Endothelial cell of umbilical vein (primary cell): ENCODE results near the gene WRAP73. TPM values are rescaled to one million over a fixed set of nuclear protein-coding genes. Genes with fewer than 3 reads are reported as not detected.

Source experiments
- BruUV-seq: library from RNA; stranded (reverse); fragments of 400-500 nt; replicated peaks from 2 replicates; lab custom pipeline; 2021; lab: Mats Ljungman, UMichigan
- CTCF ChIA-PET: fragments of 300-600, 350-600 bp; sonication (Branson Sonifier 250); formaldehyde crosslinking; loops from one replicate; lab custom pipeline; 2021; ENCODE audit warnings: antibody characterized with exemption, inconsistent platforms; lab: Charles Lee
- POLR2A ChIA-PET: fragments of 300-600, 350-600 bp; sonication (Branson Sonifier 250); formaldehyde crosslinking; loops from one replicate; lab custom pipeline; 2021; ENCODE audit warnings: antibody characterized with exemption, inconsistent platforms; lab: Charles Lee
- DNase-seq: peaks from one replicate; pipeline ENCODE4 v3.0.0-alpha.2; 2011; ENCODE audit warnings: low read depth, low spot score
- FAIRE-seq: peaks from 2 replicates; lab custom pipeline; 2011; peaks lifted over from hg19 to GRCh38; lab: Jason Lieb, UNC
- H2AFZ ChIP-seq: 2 replicates; pipeline ENCODE4 v1.6.0; 2012; ENCODE audit warnings: low read depth, low read length, control low read depth, inconsistent platforms
- H3K27ac ChIP-seq: 2 replicates; pipeline ENCODE4 v1.5.1; 2011; ENCODE audit warnings: low read depth, mild to moderate bottlenecking, control low read depth, low read length, moderate library complexity; ENCODE audit not compliant: insufficient read depth
- H3K27me3 ChIP-seq, 2 experiments: 2 replicates each; pipeline versions ENCODE4 v1.6.0 to v1.6.1; 2011; ENCODE audit warnings: low read length in 2 of 2, mixed read lengths in 1 of 2; ENCODE audit not compliant: control insufficient read depth in 2 of 2, insufficient read depth in 2 of 2
- H3K36me3 ChIP-seq, 2 experiments: 2 replicates in 1 of 2; 3 replicates in 1 of 2; pipeline ENCODE4 v1.5.1; 2011; ENCODE audit warnings: low read length in 2 of 2, mild to moderate bottlenecking in 1 of 2, moderate library complexity in 1 of 2; ENCODE audit not compliant: control insufficient read depth in 2 of 2, insufficient read depth in 2 of 2; ENCODE audit errors: extremely low read depth in 1 of 2
- H3K4me1 ChIP-seq: 3 replicates; pipeline ENCODE4 v1.5.1; 2011; ENCODE audit warnings: mild to moderate bottlenecking, low read length; ENCODE audit not compliant: control insufficient read depth, insufficient read depth; ENCODE audit errors: extremely low read depth
- H3K4me2 ChIP-seq: 2 replicates; pipeline ENCODE4 v1.6.1; 2011; ENCODE audit warnings: low read length, control low read depth, mixed read lengths; ENCODE audit not compliant: insufficient read depth
- H3K4me3 ChIP-seq, 3 experiments: fragments of 200-600 bp in 1 of 3; sonication (generic), shearing (Covaris generic) in 1 of 3; replicated peaks in 1 of 3; 2 replicates each; pipeline ENCODE4 v1.5.1; 2011 to 2016; ENCODE audit warnings: control low read depth in 3 of 3, low read length in 3 of 3, mild to moderate bottlenecking in 2 of 3, inconsistent platforms in 1 of 3, low read depth in 1 of 3, moderate library complexity in 1 of 3; ENCODE audit not compliant: insufficient read depth in 1 of 3
- H3K79me2 ChIP-seq: 2 replicates; pipeline ENCODE4 v1.6.0; 2012; ENCODE audit warnings: low read length, inconsistent platforms; ENCODE audit not compliant: control insufficient read depth, insufficient read depth
- H3K9ac ChIP-seq: replicated peaks from 2 replicates; pipeline ENCODE3; 2011; ENCODE audit warnings: low read length, control low read depth; ENCODE audit not compliant: insufficient read depth; ENCODE audit errors: extremely low read depth
- H3K9me1 ChIP-seq: replicated peaks from 3 replicates; pipeline ENCODE4 v1.6.0; 2011; ENCODE audit warnings: mild to moderate bottlenecking, low read length; ENCODE audit not compliant: control insufficient read depth, insufficient read depth; ENCODE audit errors: extremely low read depth
- H3K9me3 ChIP-seq: replicated peaks from 2 replicates; pipeline ENCODE4 v1.5.1; 2012; ENCODE audit warnings: low read length, inconsistent platforms; ENCODE audit not compliant: control insufficient read depth, insufficient read depth
- H4K20me1 ChIP-seq: replicated peaks from 2 replicates; pipeline ENCODE3; 2011; ENCODE audit warnings: mild to moderate bottlenecking, low read length; ENCODE audit not compliant: control insufficient read depth, insufficient read depth; ENCODE audit errors: extremely low read depth
- CTCF ChIP-seq, 2 donors: IDR thresholded peaks; 1 replicate in 1 of 2; 2 replicates in 1 of 2; pipeline ENCODE4 v1.5.1; 2011; ENCODE audit warnings: low read length in 2 of 2, mild to moderate bottlenecking in 2 of 2, moderate library complexity in 2 of 2, control low read depth in 1 of 2, inconsistent platforms in 1 of 2, low read depth in 1 of 2; ENCODE audit not compliant: insufficient read depth in 1 of 2; ENCODE audit errors: extremely low read depth in 1 of 2
- EZH2 ChIP-seq: IDR thresholded peaks from 2 replicates; pipeline ENCODE4 v1.6.1; 2012; ENCODE audit warnings: borderline replicate concordance, low read depth, mild to moderate bottlenecking, moderate library complexity, low read length, inconsistent platforms; ENCODE audit not compliant: severe bottlenecking
- FOS ChIP-seq: IDR thresholded peaks from 2 replicates; pipeline ENCODE4 v1.6.1; 2011; ENCODE audit warnings: mild to moderate bottlenecking, low read length, moderate library complexity, borderline replicate concordance; ENCODE audit not compliant: insufficient read depth
- GATA2 ChIP-seq: IDR thresholded peaks from 2 replicates; pipeline ENCODE4 v1.7.0; 2011; ENCODE audit warnings: low read depth, mild to moderate bottlenecking, moderate library complexity, mixed read lengths, low read length; ENCODE audit not compliant: insufficient read length, insufficient read depth
- JUN ChIP-seq: IDR thresholded peaks from 2 replicates; pipeline ENCODE4 v1.6.1; 2011; ENCODE audit warnings: borderline replicate concordance, low read depth; ENCODE audit not compliant: insufficient read length, insufficient read depth
- MYC ChIP-seq: IDR thresholded peaks from one replicate; pipeline ENCODE4 v1.6.1; 2011; ENCODE audit warnings: mild to moderate bottlenecking, low read depth, low read length
- POLR2A ChIP-seq: IDR thresholded peaks from 2 replicates; pipeline ENCODE4 v1.6.1; 2012; ENCODE audit warnings: low read depth, mild to moderate bottlenecking, control low read depth, low read length
- POLR2AphosphoS5 ChIP-seq: IDR thresholded peaks from 2 replicates; pipeline ENCODE4 v1.6.1; 2012; ENCODE audit warnings: low read depth, mild to moderate bottlenecking, control low read depth, low read length, moderate library complexity; ENCODE audit not compliant: insufficient read depth
- dilution Hi-C: fragments of 300-500 bp; cut with MboI; formaldehyde crosslinking; loops from one replicate; pipeline ENCODE4 v1.15.0; 2019; ENCODE audit warnings: low sequenced_read_pairs; ENCODE audit not compliant: extremely low pct_ligation_motif_present
- intact Hi-C: fragments of 100-400 bp; cut with micrococcal nuclease; formaldehyde crosslinking; loops from one replicate; pipeline ENCODE4 v1.10.0; 2022
- polyA plus RNA-seq, 4 experiments: library from polyadenylated mRNA; depleted of rRNA in 3 of 4; stranded (reverse) in 3 of 4; unstranded in 1 of 4; fragments of >200 nt; gene quantifications; 2 replicates each; pipeline versions ENCODE4 v1.2.1 to v1.2.3, GENCODE V29; 2011 to 2012; ENCODE audit warnings: missing spikeins in 1 of 4
- total RNA-seq: library from RNA; stranded (reverse); gene quantifications from 2 replicates; pipeline ENCODE4 v1.2.3, GENCODE V29; 2021

The WRAP73 gene
- total and polyA plus RNA-seq, 2 donors (not counting 3 experiments of a cell fraction or from before 2014, with no cell fraction given) = 23.0 to 50.7 TPM

GRCh38 chr1:3593334-3593733 lies 56.6 kb downstream of the WRAP73 start:
- H3K4me3 ChIP-seq = no peak overlapping the region
- no peaks in the 10 kb centered on the region for H3K9me3 ChIP-seq
- H3K4me1 ChIP-seq = peaks cover 23% of the 10 kb centered on the region
- DNase-seq = no peak
- no peaks in the 10 kb centered on the region for H3K79me2 ChIP-seq
- no peak overlapping the region for H3K9ac ChIP-seq
- no peaks in the 10 kb centered on the region for H3K9me1 ChIP-seq
- no peak for FAIRE-seq
- no peak overlapping the region for H3K4me2 ChIP-seq
- no peak overlapping the region for H3K27ac ChIP-seq
- no peaks in the 10 kb centered on the region for H3K27me3 ChIP-seq
- ChIA-PET CTCF (interaction anchor here (1.0 to 1.9 kb wide), 3 partner anchors 26 to 102 kb away, joined by 3 to 10 read pairs (median 3); no protein-coding TSS in a partner anchor), POLR2A (no interaction called here)
- TF ChIP-seq POLR2A (no peak), FOS (no peak), CTCF (IDR thresholded peaks at IDR 0.05; ENCODE audit: extremely low read depth in 1 of 2, insufficient read depth in 1 of 2, low read depth in 1 of 2, low read length in 2 of 2) (no peak), MYC (no peak), POLR2AphosphoS5 (no peak), JUN (no peak), GATA2 (no peak), EZH2 (no peak)
- intact Hi-C loops (no loop called here), dilution Hi-C loops (no loop called here)
- no peaks in the 10 kb centered on the region for H3K36me3 ChIP-seq
- H4K20me1 ChIP-seq = no peaks in the 10 kb centered on the region
- no TSS peak for BruUV-seq
- H2AFZ ChIP-seq = peak overlapping the region; percentile 76
